ENCODE measurements around the gene POSTN. TPM values are rescaled to one million over a fixed set of nuclear protein-coding genes. Genes with fewer than 3 reads are reported as not detected.
A peak's percentile ranks its signal among the peaks of the same experiment; 100 is the strongest.

The POSTN gene
- polyA plus RNA-seq (2013, experiment 1 of 2; ENCODE audit: insufficient read length), result 3,472 TPM
- 3,943 TPM for polyA plus RNA-seq (2013, experiment 2 of 2; ENCODE audit: insufficient read length)

- peak; percentile 85 for DNase-seq
Measured at GRCh38 chr13:37598597-37598996, at the start of gene POSTN. POSTN (minus strand) TSS chr13:37598768; CDS start chr13:37598726, 42 bp downstream.

- DNase-seq, result no peak
Measured at GRCh38 chr13:37647031-37647650, 48.6 kb upstream of the POSTN start.

- no peak for DNase-seq
Measured at GRCh38 chr13:37646531-37646930, 48.0 kb upstream of the POSTN start.

GRCh38 chr13:37645181-37645740 is 46.7 kb upstream of the POSTN start:
- no peak for DNase-seq

GRCh38 chr13:37641391-37641790 is 42.8 kb upstream of the POSTN start:
- DNase-seq, result no peak

GRCh38 chr13:37640499-37640898 is 41.9 kb upstream of the POSTN start:
- peak; percentile 75 for DNase-seq

- DNase-seq, result no peak
Measured at GRCh38 chr13:37636701-37637100, 38.1 kb upstream of the POSTN start.

- no peak for DNase-seq
Measured at GRCh38 chr13:37632294-37632693, 33.7 kb upstream of the POSTN start.

- no peak for DNase-seq
Measured at GRCh38 chr13:37627428-37627827, 28.9 kb upstream of the POSTN start.

- peak; percentile 65 for DNase-seq
Measured at GRCh38 chr13:37621811-37622361, 23.3 kb upstream of the POSTN start.

GRCh38 chr13:37618554-37618953 is 20.0 kb upstream of the POSTN start:
- peak; percentile 86 for DNase-seq

GRCh38 chr13:37617173-37617572 is 18.6 kb upstream of the POSTN start:
- DNase-seq, result peak; percentile 97

- peak; percentile 74 for DNase-seq
Measured at GRCh38 chr13:37616131-37616530, 17.6 kb upstream of the POSTN start.

GRCh38 chr13:37615276-37615675 is 16.7 kb upstream of the POSTN start:
- DNase-seq, result peak; percentile 45

GRCh38 chr13:37613638-37614037 is 15.1 kb upstream of the POSTN start:
- DNase-seq, result no peak

- DNase-seq, result no peak
Measured at GRCh38 chr13:37613236-37613635, 14.7 kb upstream of the POSTN start.

- DNase-seq, result no peak
Measured at GRCh38 chr13:37608750-37609339, 10.3 kb upstream of the POSTN start.

- peak; percentile 52 for DNase-seq
Measured at GRCh38 chr13:37602733-37603381, 4.3 kb upstream of the POSTN start.

- peak; percentile 64 for DNase-seq
Measured at GRCh38 chr13:37601648-37602440, 3.3 kb upstream of the POSTN start.

GRCh38 chr13:37599519-37599918 is 951 bp upstream of the POSTN start:
- DNase-seq, result no peak

- DNase-seq, result no peak
Measured at GRCh38 chr13:37597477-37598025, 1.0 kb downstream of the POSTN start.

- no peak for DNase-seq
Measured at GRCh38 chr13:37596805-37597204, 1.8 kb downstream of the POSTN start.
